ENCODE results near the gene TRIO.
"Not testable (repeated sequence)": the region's sequence is repeated elsewhere in the genome, so short reads cannot be mapped to it uniquely, and the experiment has no call there.

TRIO gene

DNA sequence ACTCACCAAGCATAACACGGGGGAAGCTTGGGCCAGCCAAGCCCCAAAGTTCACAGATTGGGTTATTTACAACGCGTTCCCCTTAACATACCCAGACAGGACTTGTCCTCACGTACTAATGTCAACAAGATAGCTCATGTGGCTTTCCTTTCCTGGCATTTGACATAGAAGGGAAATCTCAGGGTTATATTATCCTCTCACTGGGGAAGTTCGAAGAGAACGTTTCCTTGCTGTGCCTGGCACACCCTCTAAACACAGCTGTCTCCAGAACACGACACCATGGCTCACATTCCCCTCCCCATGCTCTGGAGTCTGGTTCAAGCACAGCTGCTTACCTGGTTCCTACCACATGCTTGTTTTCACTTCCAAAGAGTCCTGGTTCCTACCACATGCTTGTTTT, 391.6 kb downstream of the TRIO start:
- Histone ChIP-seq H3K27me3 (replicated peaks; ENCODE audit: control insufficient read depth, insufficient read depth, low read length) (no peaks in the 10 kb centered on the region), H3K36me3 (ENCODE audit: control insufficient read depth, insufficient read depth, low read length) (no peaks in the 10 kb centered on the region), H3K4me3 (replicated peaks; ENCODE audit: low read depth, low read length) (no peak overlapping the region)
- TF ChIP-seq CTCF (IDR thresholded peaks at IDR 0.05; ENCODE audit: insufficient read depth, low read length, poor library complexity, severe bottlenecking) = no peak
- no peak for DNase-seq (ENCODE audit: extremely low read depth, insufficient read length)

DNA sequence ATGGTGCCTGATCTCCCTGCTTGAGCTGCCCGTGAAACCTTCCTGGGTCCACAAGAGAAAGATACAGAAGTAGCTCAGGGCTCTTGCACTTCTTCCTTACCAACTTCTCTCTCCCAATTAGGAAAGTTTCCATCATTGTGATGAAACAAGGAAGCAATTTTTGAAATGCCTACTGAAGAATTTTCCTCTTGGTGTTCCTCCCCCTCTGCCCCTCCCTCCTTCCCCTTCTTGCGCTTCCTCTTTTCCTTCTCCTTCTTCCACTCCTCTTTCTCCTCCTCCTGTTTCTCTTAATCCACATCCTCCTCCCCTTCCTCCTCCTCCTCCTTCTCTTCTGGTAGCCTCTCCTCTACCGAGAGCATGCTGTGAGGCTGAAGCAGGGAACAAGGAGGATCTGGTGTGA, 402.2 kb downstream of the TRIO start:
- Histone ChIP-seq H3K4me3 (replicated peaks; ENCODE audit: low read depth, low read length) (no peak overlapping the region), H3K36me3 (ENCODE audit: control insufficient read depth, insufficient read depth, low read length) (no peaks in the 10 kb centered on the region), H3K27me3 (replicated peaks; ENCODE audit: control insufficient read depth, insufficient read depth, low read length) (no peaks in the 10 kb centered on the region; the same call in 1 of the 2 replicates)
- no peak for TF ChIP-seq CTCF (IDR thresholded peaks at IDR 0.05; ENCODE audit: insufficient read depth, low read length, poor library complexity, severe bottlenecking)
- DNase-seq (ENCODE audit: extremely low read depth, insufficient read length) = no peak

DNA sequence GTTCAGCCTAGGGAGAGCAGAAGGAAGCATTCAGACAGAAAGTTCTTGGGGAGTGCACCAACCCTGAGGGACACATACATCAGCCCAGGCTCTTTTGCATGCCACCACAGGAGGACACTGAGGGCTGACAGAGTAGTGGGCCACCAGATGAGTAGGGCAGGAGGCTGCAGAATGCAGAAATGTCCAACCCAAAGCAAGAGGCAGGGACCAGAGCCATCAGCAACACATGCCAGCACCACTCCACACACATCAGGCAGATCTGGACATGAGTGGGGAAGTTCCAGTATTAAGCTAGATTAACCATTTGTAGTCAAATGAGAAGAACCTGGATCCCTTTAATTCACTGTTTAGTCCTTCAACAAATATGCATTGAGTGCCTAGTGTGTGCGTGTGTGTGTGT, 402.7 kb downstream of the TRIO start:
- Histone ChIP-seq H3K27me3 (replicated peaks; ENCODE audit: control insufficient read depth, insufficient read depth, low read length) (no peaks in the 10 kb centered on the region; the same call in 1 of the 2 replicates), H3K36me3 (ENCODE audit: control insufficient read depth, insufficient read depth, low read length) (no peaks in the 10 kb centered on the region), H3K4me3 (replicated peaks; ENCODE audit: low read depth, low read length) (no peak overlapping the region)
- TF ChIP-seq CTCF (IDR thresholded peaks at IDR 0.05; ENCODE audit: insufficient read depth, low read length, poor library complexity, severe bottlenecking) = no peak
- DNase-seq (ENCODE audit: extremely low read depth, insufficient read length) = no peak

DNA sequence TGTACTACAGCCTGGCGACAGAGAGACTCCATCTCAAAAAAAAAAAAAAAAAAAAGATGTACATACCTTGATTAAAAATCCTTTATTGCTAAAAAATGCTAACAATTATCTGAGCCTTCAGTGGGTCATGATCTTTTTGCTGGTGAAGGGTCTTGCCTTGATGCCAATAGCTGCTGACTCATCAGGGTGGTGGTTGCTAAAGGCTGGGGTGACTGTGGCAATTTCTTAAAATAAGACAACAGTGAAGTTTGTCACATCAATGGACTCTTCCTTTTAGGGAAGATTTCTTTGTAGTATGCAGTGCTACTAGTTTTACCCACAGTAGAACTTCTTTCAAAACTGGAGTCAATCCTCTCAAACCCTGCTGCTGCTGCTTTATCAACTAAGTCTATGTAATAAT, 404.5 kb downstream of the TRIO start:
- Histone ChIP-seq H3K36me3 (ENCODE audit: control insufficient read depth, insufficient read depth, low read length) (no peaks in the 10 kb centered on the region), H3K27me3 (replicated peaks; ENCODE audit: control insufficient read depth, insufficient read depth, low read length) (no peaks in the 10 kb centered on the region; the same call in 1 of the 2 replicates), H3K4me3 (replicated peaks; ENCODE audit: low read depth, low read length) (no peak overlapping the region)
- TF ChIP-seq CTCF (IDR thresholded peaks at IDR 0.05; ENCODE audit: insufficient read depth, low read length, poor library complexity, severe bottlenecking) = no peak
- DNase-seq (ENCODE audit: extremely low read depth, insufficient read length) = no peak

GRCh38 chr5:14551211-14551610, 408.1 kb downstream of the TRIO start:
- no peak for DNase-seq (ENCODE audit: extremely low read depth, insufficient read length)
- no peaks in the 10 kb centered on the region for H3K36me3 ChIP-seq (ENCODE audit: control insufficient read depth, insufficient read depth, low read length)
- no peak for TF ChIP-seq CTCF (IDR thresholded peaks at IDR 0.05; ENCODE audit: insufficient read depth, low read length, poor library complexity, severe bottlenecking)
- no peaks in the 10 kb centered on the region; the same call in 1 of the 2 replicates for H3K27me3 ChIP-seq (replicated peaks; ENCODE audit: control insufficient read depth, insufficient read depth, low read length)
- no peak overlapping the region for H3K4me3 ChIP-seq (replicated peaks; ENCODE audit: low read depth, low read length)

DNA sequence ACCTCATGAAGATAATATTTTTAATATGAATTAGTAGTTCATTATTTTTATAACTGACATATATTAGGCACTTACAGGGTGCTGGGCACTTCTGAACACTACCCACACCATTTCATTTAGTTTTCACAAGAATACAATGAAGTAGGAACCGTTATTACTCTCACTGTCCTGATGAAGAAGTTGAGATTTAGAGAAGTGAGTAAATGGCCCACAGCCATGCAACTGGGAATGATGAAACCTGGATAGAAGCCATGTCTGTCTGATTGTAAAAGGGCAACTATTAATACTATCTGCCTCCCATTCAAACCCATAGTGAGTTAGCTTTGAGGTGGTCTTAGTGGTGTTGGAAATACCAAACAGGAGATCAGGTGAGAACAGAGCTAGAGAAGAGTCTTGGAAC, 408.9 kb downstream of the TRIO start:
- H3K4me3 ChIP-seq (replicated peaks; ENCODE audit: low read depth, low read length) = no peak overlapping the region
- DNase-seq (ENCODE audit: extremely low read depth, insufficient read length) = no peak
- TF ChIP-seq CTCF (IDR thresholded peaks at IDR 0.05; ENCODE audit: insufficient read depth, low read length, poor library complexity, severe bottlenecking) = no peak
- H3K36me3 ChIP-seq (ENCODE audit: control insufficient read depth, insufficient read depth, low read length) = no peaks in the 10 kb centered on the region
- H3K27me3 ChIP-seq (replicated peaks; ENCODE audit: control insufficient read depth, insufficient read depth, low read length) = no peaks in the 10 kb centered on the region; the same call in 1 of the 2 replicates

DNA sequence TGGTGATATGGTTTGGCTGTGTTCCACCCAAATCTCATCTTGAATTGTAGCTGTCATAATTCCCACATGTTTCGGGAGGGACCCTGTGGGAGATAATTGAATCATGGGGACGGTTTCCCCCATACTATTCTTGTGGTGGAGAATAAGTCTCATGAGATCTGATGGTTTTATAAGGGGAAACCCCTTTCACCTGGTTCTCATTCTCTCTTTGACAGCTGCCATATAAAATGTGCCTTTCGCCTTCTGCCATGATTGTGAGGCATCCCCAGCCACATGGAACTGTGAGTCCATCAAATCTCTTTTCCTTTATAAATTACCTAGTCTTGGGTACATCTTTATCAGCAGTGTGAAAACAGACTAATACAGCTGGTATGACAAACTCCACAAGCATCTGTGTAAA, 411.1 kb downstream of the TRIO start:
- not testable (repeated sequence) for DNase-seq (ENCODE audit: extremely low read depth, insufficient read length); H3K36me3 ChIP-seq (ENCODE audit: control insufficient read depth, insufficient read depth, low read length); H3K4me3 ChIP-seq (replicated peaks; ENCODE audit: low read depth, low read length); H3K27me3 ChIP-seq (replicated peaks; ENCODE audit: control insufficient read depth, insufficient read depth, low read length)
